Stimulated activated CD4-positive, alpha-beta T cell treated with anti-CD3 and anti-CD28 coated beads, Interleukin-4, amount 100 ng/mL, for 4 hours (primary cell): ENCODE data around the gene HCN2.
"Not testable (repeated sequence)": the region's sequence is repeated elsewhere in the genome, so short reads cannot be mapped to it uniquely, and the experiment has no call there.

Source experiments
- DNase-seq, 2 experiments: peaks; one replicate each; pipeline ENCODE4 v3.0.0-alpha.2; 2020

HCN2 gene

GRCh38 chr19:622666-623065 is 33.0 kb downstream of the HCN2 start:
- no peak for DNase-seq

GRCh38 chr19:623175-623916 is 33.7 kb downstream of the HCN2 start:
- no peak for DNase-seq

- no peak for DNase-seq
These were observed 34.3 kb downstream of the HCN2 start for GRCh38 chr19:623974-624373.

GRCh38 chr19:624433-625109 is 34.9 kb downstream of the HCN2 start:
- no peak for DNase-seq

GRCh38 chr19:625257-625656 is 35.6 kb downstream of the HCN2 start:
- no peak for DNase-seq

GRCh38 chr19:626566-626965 is 36.9 kb downstream of the HCN2 start:
- not testable (repeated sequence) for DNase-seq

GRCh38 chr19:628168-628567 is 38.5 kb downstream of the HCN2 start:
- no peak for DNase-seq

- not testable (repeated sequence) for DNase-seq
These were observed 39.8 kb downstream of the HCN2 start for GRCh38 chr19:629515-629914.

GRCh38 chr19:629961-630714 is 40.5 kb downstream of the HCN2 start:
- no peak for DNase-seq

- DNase-seq = peak; percentile 21 to 52
These were observed 42.9 kb downstream of the HCN2 start for GRCh38 chr19:632579-633067.

- peak; percentile 92 to 97 for DNase-seq
These were observed 43.5 kb downstream of the HCN2 start, which contains the start of gene POLRMT for GRCh38 chr19:633068-633785. Gene POLRMT (minus strand): TSS chr19:633537. CDS start chr19:633512, 25 bp downstream.

GRCh38 chr19:633786-634639 is 44.3 kb downstream of the HCN2 start:
- DNase-seq = no peak

GRCh38 chr19:634975-635652 is 45.4 kb downstream of the HCN2 start:
- DNase-seq = no peak

- DNase-seq = no peak
These were observed 49.2 kb downstream of the HCN2 start for GRCh38 chr19:638906-639252.

- DNase-seq = peak; percentile 95 to 96
These were observed 49.8 kb downstream of the HCN2 start, which contains the start of gene FGF22 for GRCh38 chr19:639253-640160. Gene FGF22 (plus strand): TSS chr19:639879. CDS start chr19:639926, 47 bp downstream.

GRCh38 chr19:640161-640558 is 50.5 kb downstream of the HCN2 start:
- DNase-seq = no peak

GRCh38 chr19:640606-641189 is 51.0 kb downstream of the HCN2 start:
- no peak for DNase-seq

GRCh38 chr19:641702-642101 is 52.0 kb downstream of the HCN2 start:
- no peak for DNase-seq
